K562 (cell line): ENCODE data around the gene RPUSD2. TPM values are rescaled to one million over a fixed set of nuclear protein-coding genes. Genes with fewer than 3 reads are reported as not detected.

ENCODE experiments used
- CXXC5 ChIP-seq: fragments of 250-450 bp; sonication (Bioruptor Pico); IDR thresholded peaks from 2 replicates; pipeline ENCODE4 v1.8.0; 2022; ENCODE audit warnings: inconsistent platforms, mild to moderate bottlenecking, moderate library complexity
- HNRNPLL ChIP-seq: fragments of 200-400 bp; formaldehyde crosslinking; IDR thresholded peaks from 2 replicates; pipeline ENCODE4 v1.6.1; 2017; ENCODE audit warnings: low read length, low read depth, mild to moderate bottlenecking; ENCODE audit not compliant: poor library complexity, severe bottlenecking
- KDM1A ChIP-seq, 2 experiments: fragments of 450-650 bp; IDR thresholded peaks; 2 replicates each; pipeline ENCODE4 v1.6.1; 2016; ENCODE audit warnings: mild to moderate bottlenecking in 2 of 2
- MED1 ChIP-seq: sonication (generic); formaldehyde crosslinking; IDR thresholded peaks from 2 replicates; pipeline ENCODE4 v1.8.1; 2023; ENCODE audit warnings: missing genetic modification reagents, borderline replicate concordance
- MTA2 ChIP-seq: fragments of 450-650 bp; IDR thresholded peaks from 2 replicates; pipeline ENCODE4 v1.6.1; 2016; ENCODE audit warnings: low read depth
- PHF20 ChIP-seq: fragments of 450-650 bp; IDR thresholded peaks from 2 replicates; pipeline ENCODE4 v1.6.1; 2018; ENCODE audit not compliant: partially characterized antibody
- PHF21A ChIP-seq: fragments of 450-650 bp; IDR thresholded peaks from 2 replicates; pipeline ENCODE4 v1.6.1; 2017; ENCODE audit warnings: low read depth, borderline replicate concordance
- SAP30 ChIP-seq: fragments of 200-600 bp; sonication (generic); IDR thresholded peaks from 2 replicates; pipeline ENCODE4 v1.6.1; 2012; ENCODE audit warnings: borderline replicate concordance, low read depth, mild to moderate bottlenecking, moderate library complexity, low read length, control low read depth, inconsistent platforms; ENCODE audit not compliant: insufficient read depth, poor library complexity, severe bottlenecking
- TAF7 ChIP-seq: fragments of 450-650 bp; IDR thresholded peaks from 2 replicates; pipeline ENCODE4 v1.6.1; 2016; ENCODE audit warnings: missing genetic modification characterization, missing compliant biosample characterization
- TBL1XR1 ChIP-seq, 2 experiments: IDR thresholded peaks; 2 replicates each; pipeline ENCODE4 v1.6.1; 2012; ENCODE audit warnings: improper control_type of control experiment in 2 of 2, low read length in 2 of 2, mild to moderate bottlenecking in 1 of 2
- ZNF644 ChIP-seq: fragments of 200-800 bp; sonication (Bioruptor generic); IDR thresholded peaks from 2 replicates; pipeline ENCODE4 v1.6.1; 2016; ENCODE audit warnings: low read depth, missing genetic modification characterization, missing compliant biosample characterization
- ZNF764 ChIP-seq: fragments of 250-450 bp; sonication (Bioruptor Pico); IDR thresholded peaks from 2 replicates; pipeline ENCODE4 v1.4.0; 2020; ENCODE audit warnings: low read depth, mild to moderate bottlenecking, moderate library complexity
- ZZZ3 ChIP-seq: fragments of 450-650 bp; IDR thresholded peaks from 2 replicates; pipeline ENCODE4 v1.6.1; 2016; ENCODE audit warnings: antibody characterized with exemption, mild to moderate bottlenecking, moderate library complexity
- polyA plus RNA-seq, 8 experiments: library from polyadenylated mRNA; depleted of rRNA in 4 of 8; stranded (reverse) in 5 of 8; unstranded in 3 of 8; fragments of >200 nt; fragmentation: Nextera tagmentation in 2 of 8; fragmentation: Illumina TruSeq in 1 of 8; extraction: Ambion mirVana in 2 of 8; extraction: Trizol in 1 of 8; gene quantifications; 2 replicates each; pipeline versions ENCODE4 v1.2.1 to v1.2.3, GENCODE V29; 2011 to 2014; ENCODE audit warnings: inconsistent platforms in 1 of 8, missing spikeins in 1 of 8
- total RNA-seq, 7 experiments: library from RNA; depleted of rRNA in 6 of 7; stranded (reverse); fragments of >200 nt in 6 of 7; fragmentation: Illumina TruSeq in 2 of 7; extraction: Trizol in 2 of 7; gene quantifications; 2 replicates each; pipeline versions ENCODE4 v1.2.1 to v1.2.3, GENCODE V29; 2011 to 2021; ENCODE audit warnings: low replicate concordance in 1 of 7
- TF ChIP-seq, protein P1 (sequence below): fragments of 450-650 bp; formaldehyde crosslinking; IDR thresholded peaks from 2 replicates; pipeline ENCODE4 v1.4.0; 2022; ENCODE audit warnings: missing genetic modification characterization
- TF ChIP-seq, protein P2 (sequence below): sonication (generic); formaldehyde crosslinking; IDR thresholded peaks from 2 replicates; pipeline ENCODE4 v1.8.0; 2023; ENCODE audit warnings: mild to moderate bottlenecking, missing genetic modification reagents
- TF ChIP-seq, protein P3 (sequence below): sonication (generic); formaldehyde crosslinking; IDR thresholded peaks from 2 replicates; pipeline ENCODE4 v1.8.0; 2023; ENCODE audit warnings: mild to moderate bottlenecking, missing genetic modification reagents
- TF ChIP-seq, protein P4 (sequence below): fragments of 250-450 bp; sonication (Bioruptor Pico); IDR thresholded peaks from 2 replicates; pipeline ENCODE4 v1.8.0; 2022; ENCODE audit warnings: moderate library complexity, mild to moderate bottlenecking, inconsistent platforms
- TF ChIP-seq, protein P5 (sequence below), 2 experiments: fragments of 450-650 bp; IDR thresholded peaks; 2 replicates each; pipeline ENCODE4 v1.6.1; 2016

RPUSD2 gene
- total and polyA plus RNA-seq, 9 of the 15 experiments (the other 6 are each of a cell fraction or from before 2014, with no cell fraction given): 3.7 to 30.2 (median 14.3) TPM

DNA sequence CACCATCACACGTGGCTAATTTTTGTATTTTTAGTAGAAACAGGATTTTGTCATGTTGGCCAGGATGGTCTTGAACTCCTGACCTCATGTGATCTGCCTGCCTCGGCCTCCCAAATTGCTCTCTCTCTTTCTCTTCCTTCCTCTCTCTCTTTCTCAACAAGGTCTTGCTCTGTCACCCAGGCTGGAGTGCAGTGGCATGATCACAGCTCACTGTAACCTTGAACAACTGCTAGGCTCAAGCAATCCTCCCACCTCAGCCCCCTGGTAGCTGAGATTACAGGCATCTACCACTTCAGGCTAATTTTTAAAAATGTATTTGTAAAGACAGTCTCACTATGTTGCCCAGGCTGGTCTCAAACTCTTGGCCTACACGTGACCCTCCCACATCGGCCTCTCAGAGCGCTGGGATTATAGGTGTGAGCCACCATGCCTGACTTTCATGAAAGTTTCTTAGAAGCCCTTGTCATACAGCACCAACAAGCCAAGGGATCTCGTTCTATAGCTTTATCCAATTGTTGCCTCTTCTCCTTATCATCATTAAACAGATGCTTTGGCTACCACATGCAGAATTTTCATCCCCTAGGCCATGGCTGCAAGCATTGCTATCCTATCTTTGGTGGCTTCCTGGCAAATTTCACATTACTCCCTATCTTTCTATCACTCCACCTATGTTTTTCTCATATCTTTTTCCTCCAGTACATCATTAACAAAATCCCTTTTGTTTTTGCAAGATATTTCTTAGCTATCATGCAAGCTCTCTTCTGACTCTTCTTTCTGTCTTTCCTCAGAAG, 10.0 kb upstream of the RPUSD2 start (continued):
- TF ChIP-seq SAP30 (no peak), MTA2 (peak; percentile 95), ZNF644 (tag) (no peak), MED1 (CRISPR knock-in tag) (no peak), CXXC5 (CRISPR knock-in tag) (peak; percentile 21; the same call in 1 of the 2 replicates), TAF7 (tag) (no peak), KDM1A (IDR thresholded peaks at IDR 0.05) (peak; percentile 83 to 87), PHF20 (no peak), TBL1XR1 (IDR thresholded peaks at IDR 0.05; ENCODE audit: low read length in 2 of 2) (peak; percentile 46 to 78; a peak in 3 of 4 replicates), ZZZ3 (no peak), HNRNPLL (no peak), ZNF764 (CRISPR knock-in tag) (no peak), PHF21A (no peak)
- TF ChIP-seq, protein P1, sequence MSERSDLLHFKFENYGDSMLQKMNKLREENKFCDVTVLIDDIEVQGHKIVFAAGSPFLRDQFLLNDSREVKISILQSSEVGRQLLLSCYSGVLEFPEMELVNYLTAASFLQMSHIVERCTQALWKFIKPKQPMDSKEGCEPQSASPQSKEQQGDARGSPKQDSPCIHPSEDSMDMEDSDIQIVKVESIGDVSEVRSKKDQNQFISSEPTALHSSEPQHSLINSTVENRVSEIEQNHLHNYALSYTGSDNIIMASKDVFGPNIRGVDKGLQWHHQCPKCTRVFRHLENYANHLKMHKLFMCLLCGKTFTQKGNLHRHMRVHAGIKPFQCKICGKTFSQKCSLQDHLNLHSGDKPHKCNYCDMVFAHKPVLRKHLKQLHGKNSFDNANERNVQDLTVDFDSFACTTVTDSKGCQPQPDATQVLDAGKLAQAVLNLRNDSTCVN (CRISPR knock-in tag): no peak
- TF ChIP-seq, protein P2, sequence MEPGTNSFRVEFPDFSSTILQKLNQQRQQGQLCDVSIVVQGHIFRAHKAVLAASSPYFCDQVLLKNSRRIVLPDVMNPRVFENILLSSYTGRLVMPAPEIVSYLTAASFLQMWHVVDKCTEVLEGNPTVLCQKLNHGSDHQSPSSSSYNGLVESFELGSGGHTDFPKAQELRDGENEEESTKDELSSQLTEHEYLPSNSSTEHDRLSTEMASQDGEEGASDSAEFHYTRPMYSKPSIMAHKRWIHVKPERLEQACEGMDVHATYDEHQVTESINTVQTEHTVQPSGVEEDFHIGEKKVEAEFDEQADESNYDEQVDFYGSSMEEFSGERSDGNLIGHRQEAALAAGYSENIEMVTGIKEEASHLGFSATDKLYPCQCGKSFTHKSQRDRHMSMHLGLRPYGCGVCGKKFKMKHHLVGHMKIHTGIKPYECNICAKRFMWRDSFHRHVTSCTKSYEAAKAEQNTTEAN (CRISPR knock-in tag): no peak
- TF ChIP-seq, protein P3, sequence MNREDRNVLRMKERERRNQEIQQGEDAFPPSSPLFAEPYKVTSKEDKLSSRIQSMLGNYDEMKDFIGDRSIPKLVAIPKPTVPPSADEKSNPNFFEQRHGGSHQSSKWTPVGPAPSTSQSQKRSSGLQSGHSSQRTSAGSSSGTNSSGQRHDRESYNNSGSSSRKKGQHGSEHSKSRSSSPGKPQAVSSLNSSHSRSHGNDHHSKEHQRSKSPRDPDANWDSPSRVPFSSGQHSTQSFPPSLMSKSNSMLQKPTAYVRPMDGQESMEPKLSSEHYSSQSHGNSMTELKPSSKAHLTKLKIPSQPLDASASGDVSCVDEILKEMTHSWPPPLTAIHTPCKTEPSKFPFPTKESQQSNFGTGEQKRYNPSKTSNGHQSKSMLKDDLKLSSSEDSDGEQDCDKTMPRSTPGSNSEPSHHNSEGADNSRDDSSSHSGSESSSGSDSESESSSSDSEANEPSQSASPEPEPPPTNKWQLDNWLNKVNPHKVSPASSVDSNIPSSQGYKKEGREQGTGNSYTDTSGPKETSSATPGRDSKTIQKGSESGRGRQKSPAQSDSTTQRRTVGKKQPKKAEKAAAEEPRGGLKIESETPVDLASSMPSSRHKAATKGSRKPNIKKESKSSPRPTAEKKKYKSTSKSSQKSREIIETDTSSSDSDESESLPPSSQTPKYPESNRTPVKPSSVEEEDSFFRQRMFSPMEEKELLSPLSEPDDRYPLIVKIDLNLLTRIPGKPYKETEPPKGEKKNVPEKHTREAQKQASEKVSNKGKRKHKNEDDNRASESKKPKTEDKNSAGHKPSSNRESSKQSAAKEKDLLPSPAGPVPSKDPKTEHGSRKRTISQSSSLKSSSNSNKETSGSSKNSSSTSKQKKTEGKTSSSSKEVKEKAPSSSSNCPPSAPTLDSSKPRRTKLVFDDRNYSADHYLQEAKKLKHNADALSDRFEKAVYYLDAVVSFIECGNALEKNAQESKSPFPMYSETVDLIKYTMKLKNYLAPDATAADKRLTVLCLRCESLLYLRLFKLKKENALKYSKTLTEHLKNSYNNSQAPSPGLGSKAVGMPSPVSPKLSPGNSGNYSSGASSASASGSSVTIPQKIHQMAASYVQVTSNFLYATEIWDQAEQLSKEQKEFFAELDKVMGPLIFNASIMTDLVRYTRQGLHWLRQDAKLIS (CRISPR knock-in tag): no peak
- TF ChIP-seq, protein P4, sequence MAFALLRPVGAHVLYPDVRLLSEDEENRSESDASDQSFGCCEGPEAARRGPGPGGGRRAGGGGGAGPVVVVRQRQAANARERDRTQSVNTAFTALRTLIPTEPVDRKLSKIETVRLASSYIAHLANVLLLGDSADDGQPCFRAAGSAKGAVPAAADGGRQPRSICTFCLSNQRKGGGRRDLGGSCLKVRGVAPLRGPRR: no peak
- TF ChIP-seq, protein P5, sequence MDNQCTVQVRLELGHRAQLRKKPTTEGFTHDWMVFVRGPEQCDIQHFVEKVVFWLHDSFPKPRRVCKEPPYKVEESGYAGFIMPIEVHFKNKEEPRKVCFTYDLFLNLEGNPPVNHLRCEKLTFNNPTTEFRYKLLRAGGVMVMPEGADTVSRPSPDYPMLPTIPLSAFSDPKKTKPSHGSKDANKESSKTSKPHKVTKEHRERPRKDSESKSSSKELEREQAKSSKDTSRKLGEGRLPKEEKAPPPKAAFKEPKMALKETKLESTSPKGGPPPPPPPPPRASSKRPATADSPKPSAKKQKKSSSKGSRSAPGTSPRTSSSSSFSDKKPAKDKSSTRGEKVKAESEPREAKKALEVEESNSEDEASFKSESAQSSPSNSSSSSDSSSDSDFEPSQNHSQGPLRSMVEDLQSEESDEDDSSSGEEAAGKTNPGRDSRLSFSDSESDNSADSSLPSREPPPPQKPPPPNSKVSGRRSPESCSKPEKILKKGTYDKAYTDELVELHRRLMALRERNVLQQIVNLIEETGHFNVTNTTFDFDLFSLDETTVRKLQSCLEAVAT (IDR thresholded peaks at IDR 0.05): 0 out of 4 replicates have a peak, but pooled peaks of 1 of the 2 experiments have one; percentile 28
